Hair follicular keratinocyte (primary cell): Measurements from ENCODE around the gene CABP7. TPM values are rescaled to one million over a fixed set of nuclear protein-coding genes. Genes with fewer than 3 reads are reported as not detected.

Source experiments
- total RNA-seq: library from RNA; depleted of rRNA; stranded (reverse); fragments of >200 nt; gene quantifications from 2 replicates; pipeline ENCODE4 v1.2.3, GENCODE V29; 2015

The CABP7 gene
- not detected in 2 replicates for total RNA-seq

DNA sequence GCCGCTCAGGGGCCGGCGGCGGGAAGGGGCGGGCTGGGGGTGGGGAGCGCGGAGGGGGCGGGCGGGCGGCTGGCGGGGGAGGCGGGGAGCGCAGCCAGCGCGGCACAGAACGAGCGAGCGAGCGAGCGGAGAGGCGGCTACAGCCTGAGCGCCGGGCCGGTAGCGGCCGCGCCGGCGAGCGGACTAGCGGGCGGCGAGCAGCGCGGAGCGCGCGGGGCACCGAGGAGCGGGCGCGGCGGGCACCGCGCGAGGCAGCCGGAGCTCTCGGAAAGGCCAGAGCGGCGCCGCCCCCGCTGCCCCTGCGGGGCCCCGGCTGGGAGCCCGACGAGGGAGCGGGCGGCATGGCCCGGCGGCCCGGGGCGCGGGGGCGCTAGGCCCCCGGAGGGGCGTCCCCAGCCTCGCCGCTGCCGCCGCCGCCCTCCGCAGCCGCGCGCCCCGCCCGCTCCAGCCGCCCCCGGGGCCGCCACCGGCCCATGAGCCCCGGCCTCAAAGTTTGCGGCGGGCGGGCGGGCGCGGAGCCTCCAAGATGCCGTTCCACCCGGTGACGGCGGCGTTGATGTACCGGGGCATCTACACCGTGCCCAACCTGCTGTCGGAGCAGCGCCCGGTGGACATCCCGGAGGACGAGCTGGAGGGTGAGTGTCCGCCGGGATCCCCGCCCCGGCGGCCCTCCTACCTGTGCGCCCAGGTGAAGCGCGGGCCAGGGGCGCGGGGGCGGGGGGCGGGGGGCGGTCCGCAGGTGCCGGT, at the start of gene CABP7:
CABP7 (plus strand) TSS at position 105 of the 747 bp plus-strand sequence; CDS start at position 527, 422 bp downstream.

DNA sequence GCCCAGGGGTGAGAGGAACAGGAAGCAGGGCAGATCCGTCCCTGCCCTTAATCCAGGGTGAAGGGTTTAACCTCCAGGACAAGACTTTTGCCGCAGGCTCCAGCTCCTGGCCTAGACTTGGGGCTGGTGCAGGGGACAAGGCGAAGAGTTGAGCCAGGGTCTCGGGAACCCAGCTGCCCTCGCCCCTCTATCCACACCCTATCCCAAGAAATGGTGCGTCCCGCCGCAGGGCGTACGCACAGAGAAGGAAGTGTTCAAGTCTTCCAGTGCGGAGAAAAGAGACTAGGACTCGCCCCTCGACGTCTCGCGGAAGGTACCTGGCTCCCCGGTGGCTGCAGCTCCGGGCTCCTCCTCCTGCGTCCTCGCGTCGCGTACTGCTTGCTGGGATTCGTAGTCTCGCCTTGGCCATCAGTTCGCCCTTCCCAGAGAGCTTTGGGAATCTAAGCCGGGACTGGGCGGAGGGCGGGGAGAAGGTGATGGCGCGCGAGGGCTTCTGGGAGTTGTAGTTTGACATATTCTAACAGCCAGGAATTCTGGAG, 46.9 kb downstream of the CABP7 start, which contains the start of gene ZMAT5:
ZMAT5 (minus strand) TSS at position 376 of the 539 bp plus-strand sequence. CDS start 18,463 bp downstream, outside the sequence.

DNA sequence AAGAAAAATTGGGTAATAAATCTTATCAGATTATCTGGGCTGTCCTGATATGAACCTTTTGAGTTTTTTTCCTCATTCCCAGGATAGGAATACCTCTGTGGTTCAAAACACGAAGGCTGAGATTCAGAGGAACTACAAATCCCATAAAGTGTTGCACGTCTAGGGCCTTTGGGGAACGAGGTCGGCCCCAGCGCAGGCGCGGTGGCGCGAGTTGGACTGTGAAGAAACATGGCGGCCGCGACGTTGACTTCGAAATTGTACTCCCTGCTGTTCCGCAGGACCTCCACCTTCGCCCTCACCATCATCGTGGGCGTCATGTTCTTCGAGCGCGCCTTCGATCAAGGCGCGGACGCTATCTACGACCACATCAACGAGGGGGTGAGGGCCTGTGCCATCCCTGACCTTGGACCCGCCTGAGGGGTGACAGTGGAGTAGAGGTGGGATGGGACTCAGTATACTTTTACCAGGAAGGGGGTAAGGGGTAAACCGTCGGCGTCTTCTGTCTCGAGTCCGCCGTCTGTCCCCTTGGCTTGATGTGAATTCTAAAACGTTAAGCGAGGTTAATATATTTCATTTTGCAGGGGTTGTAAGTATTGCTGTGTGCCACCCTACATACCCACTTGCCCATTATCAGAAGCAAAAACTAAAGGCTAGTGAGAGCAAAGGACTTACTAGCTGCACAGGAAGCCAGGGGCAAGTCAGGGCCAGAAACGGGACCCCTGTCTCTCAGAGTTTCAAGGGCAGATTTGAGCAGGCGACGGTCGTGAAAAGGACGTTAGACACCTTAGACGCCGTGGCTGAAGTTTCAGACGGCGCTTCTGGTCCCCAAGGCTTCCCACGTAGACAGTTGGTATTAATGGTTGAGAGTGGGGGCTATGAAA, 47.6 kb downstream of the CABP7 start, which contains the start of gene UQCR10:
UQCR10 (plus strand) TSS at position 199 of the 881 bp plus-strand sequence; CDS start at position 229, 30 bp downstream.

Other genes starting within 250 kb of the CABP7 start
- gene NEFH, start 239.8 kb upstream of the CABP7 start, total RNA-seq: 0.31 and 0.80 TPM in 2 replicates
- 26.9 and 34.8 TPM in 2 replicates for gene THOC5, start 166.2 kb upstream of the CABP7 start, total RNA-seq
- gene NIPSNAP1, start 138.9 kb upstream of the CABP7 start, total RNA-seq: 64.6 and 83.2 TPM in 2 replicates
- gene NF2, start 116.4 kb upstream of the CABP7 start, total RNA-seq: 59.1 and 65.0 TPM in 2 replicates
- 13.0 and 20.0 TPM in 2 replicates for gene ZMAT5, start 47.0 kb downstream of the CABP7 start, total RNA-seq
- 104 and 110 TPM in 2 replicates for gene UQCR10, start 47.4 kb downstream of the CABP7 start, total RNA-seq
- 31.4 and 36.1 TPM in 2 replicates for gene ASCC2, start 118.3 kb downstream of the CABP7 start, total RNA-seq
- gene MTMR3, start 163.2 kb downstream of the CABP7 start, total RNA-seq: 14.5 and 27.4 TPM in 2 replicates